ENCODE data around the gene ACTR2.

- TF ChIP-seq, protein P1, sequence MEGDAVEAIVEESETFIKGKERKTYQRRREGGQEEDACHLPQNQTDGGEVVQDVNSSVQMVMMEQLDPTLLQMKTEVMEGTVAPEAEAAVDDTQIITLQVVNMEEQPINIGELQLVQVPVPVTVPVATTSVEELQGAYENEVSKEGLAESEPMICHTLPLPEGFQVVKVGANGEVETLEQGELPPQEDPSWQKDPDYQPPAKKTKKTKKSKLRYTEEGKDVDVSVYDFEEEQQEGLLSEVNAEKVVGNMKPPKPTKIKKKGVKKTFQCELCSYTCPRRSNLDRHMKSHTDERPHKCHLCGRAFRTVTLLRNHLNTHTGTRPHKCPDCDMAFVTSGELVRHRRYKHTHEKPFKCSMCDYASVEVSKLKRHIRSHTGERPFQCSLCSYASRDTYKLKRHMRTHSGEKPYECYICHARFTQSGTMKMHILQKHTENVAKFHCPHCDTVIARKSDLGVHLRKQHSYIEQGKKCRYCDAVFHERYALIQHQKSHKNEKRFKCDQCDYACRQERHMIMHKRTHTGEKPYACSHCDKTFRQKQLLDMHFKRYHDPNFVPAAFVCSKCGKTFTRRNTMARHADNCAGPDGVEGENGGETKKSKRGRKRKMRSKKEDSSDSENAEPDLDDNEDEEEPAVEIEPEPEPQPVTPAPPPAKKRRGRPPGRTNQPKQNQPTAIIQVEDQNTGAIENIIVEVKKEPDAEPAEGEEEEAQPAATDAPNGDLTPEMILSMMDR (IDR thresholded peaks at IDR 0.05): no peak
- TF ChIP-seq, protein P2, sequence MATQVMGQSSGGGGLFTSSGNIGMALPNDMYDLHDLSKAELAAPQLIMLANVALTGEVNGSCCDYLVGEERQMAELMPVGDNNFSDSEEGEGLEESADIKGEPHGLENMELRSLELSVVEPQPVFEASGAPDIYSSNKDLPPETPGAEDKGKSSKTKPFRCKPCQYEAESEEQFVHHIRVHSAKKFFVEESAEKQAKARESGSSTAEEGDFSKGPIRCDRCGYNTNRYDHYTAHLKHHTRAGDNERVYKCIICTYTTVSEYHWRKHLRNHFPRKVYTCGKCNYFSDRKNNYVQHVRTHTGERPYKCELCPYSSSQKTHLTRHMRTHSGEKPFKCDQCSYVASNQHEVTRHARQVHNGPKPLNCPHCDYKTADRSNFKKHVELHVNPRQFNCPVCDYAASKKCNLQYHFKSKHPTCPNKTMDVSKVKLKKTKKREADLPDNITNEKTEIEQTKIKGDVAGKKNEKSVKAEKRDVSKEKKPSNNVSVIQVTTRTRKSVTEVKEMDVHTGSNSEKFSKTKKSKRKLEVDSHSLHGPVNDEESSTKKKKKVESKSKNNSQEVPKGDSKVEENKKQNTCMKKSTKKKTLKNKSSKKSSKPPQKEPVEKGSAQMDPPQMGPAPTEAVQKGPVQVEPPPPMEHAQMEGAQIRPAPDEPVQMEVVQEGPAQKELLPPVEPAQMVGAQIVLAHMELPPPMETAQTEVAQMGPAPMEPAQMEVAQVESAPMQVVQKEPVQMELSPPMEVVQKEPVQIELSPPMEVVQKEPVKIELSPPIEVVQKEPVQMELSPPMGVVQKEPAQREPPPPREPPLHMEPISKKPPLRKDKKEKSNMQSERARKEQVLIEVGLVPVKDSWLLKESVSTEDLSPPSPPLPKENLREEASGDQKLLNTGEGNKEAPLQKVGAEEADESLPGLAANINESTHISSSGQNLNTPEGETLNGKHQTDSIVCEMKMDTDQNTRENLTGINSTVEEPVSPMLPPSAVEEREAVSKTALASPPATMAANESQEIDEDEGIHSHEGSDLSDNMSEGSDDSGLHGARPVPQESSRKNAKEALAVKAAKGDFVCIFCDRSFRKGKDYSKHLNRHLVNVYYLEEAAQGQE (IDR thresholded peaks at IDR 0.05; ENCODE audit: insufficient read depth in 1 of 2, low read depth in 2 of 2, low read length in 1 of 2): no peak
Observed at GRCh38 chr2:65277118-65277517, 49.5 kb downstream of the ACTR2 start.
